HL-60 (cell line): ENCODE data around the gene CCDC85B.

Experiments
- CTCF ChIP-seq: IDR thresholded peaks from one replicate; pipeline ENCODE4 v1.5.1; 2011; ENCODE audit warnings: low read length, control low read depth, inconsistent platforms; ENCODE audit not compliant: insufficient read depth
- GABPA ChIP-seq: IDR thresholded peaks from 2 replicates; pipeline ENCODE4 v1.6.1; 2012; ENCODE audit warnings: low read depth
- POLR2AphosphoS5 ChIP-seq: IDR thresholded peaks from 2 replicates; pipeline ENCODE4 v1.6.1; 2012; ENCODE audit warnings: low read depth
- TF ChIP-seq, protein P1 (sequence below): IDR thresholded peaks from 2 replicates; pipeline ENCODE4 v1.6.1; 2012; ENCODE audit warnings: low read depth; ENCODE audit not compliant: insufficient replicate concordance

DNA sequence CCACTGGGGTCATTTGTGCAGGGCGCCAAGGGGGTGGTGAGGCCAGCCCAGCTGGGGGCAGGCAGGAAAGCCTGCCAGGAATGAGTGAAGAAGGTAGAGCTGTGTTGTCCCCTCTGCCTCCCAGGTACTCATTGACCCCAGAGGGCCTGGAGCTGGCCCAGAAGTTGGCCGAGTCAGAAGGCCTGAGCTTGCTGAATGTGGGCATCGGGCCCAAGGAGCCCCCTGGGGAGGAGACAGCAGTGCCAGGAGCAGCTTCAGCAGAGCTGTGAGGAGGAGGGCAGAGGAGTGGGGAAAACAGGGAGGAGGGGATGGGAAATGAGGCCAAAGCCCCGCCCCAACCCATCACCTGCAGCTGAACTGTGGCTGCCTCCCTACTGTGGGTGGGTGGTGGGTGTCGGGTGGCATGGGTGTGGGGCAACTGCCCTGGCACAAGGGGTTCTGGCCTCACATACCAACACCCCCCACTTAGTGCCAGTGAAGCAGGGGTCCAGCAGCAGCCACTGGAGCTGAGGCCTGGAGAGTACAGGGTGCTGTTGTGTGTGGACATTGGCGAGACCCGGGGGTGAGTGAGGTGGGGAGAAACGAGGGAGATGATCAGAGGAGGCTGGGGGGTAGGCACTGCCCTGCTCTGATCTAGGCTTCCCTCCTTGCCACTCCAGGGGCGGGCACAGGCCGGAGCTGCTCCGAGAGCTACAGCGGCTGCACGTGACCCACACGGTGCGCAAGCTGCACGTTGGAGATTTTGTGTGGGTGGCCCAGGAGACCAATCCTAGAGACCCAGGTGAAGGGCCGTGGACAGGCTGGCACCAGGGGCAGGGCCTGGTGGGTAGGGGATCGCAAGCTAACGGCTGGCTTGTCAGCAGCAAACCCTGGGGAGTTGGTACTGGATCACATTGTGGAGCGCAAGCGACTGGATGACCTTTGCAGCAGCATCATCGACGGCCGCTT, 27.3 kb upstream of the CCDC85B start:
- TF ChIP-seq CTCF (no peak), POLR2AphosphoS5 (no peak), GABPA (no peak)
- TF ChIP-seq, protein P1, sequence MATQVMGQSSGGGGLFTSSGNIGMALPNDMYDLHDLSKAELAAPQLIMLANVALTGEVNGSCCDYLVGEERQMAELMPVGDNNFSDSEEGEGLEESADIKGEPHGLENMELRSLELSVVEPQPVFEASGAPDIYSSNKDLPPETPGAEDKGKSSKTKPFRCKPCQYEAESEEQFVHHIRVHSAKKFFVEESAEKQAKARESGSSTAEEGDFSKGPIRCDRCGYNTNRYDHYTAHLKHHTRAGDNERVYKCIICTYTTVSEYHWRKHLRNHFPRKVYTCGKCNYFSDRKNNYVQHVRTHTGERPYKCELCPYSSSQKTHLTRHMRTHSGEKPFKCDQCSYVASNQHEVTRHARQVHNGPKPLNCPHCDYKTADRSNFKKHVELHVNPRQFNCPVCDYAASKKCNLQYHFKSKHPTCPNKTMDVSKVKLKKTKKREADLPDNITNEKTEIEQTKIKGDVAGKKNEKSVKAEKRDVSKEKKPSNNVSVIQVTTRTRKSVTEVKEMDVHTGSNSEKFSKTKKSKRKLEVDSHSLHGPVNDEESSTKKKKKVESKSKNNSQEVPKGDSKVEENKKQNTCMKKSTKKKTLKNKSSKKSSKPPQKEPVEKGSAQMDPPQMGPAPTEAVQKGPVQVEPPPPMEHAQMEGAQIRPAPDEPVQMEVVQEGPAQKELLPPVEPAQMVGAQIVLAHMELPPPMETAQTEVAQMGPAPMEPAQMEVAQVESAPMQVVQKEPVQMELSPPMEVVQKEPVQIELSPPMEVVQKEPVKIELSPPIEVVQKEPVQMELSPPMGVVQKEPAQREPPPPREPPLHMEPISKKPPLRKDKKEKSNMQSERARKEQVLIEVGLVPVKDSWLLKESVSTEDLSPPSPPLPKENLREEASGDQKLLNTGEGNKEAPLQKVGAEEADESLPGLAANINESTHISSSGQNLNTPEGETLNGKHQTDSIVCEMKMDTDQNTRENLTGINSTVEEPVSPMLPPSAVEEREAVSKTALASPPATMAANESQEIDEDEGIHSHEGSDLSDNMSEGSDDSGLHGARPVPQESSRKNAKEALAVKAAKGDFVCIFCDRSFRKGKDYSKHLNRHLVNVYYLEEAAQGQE: no peak
